Loucy (cell line): ENCODE measurements around the gene CORO1C.

Experiments
- H2AFZ ChIP-seq: fragments of 200-600 bp; sonication (generic); 2 replicates; pipeline ENCODE4 v1.6.0; 2016; ENCODE audit warnings: antibody characterized with exemption, mild to moderate bottlenecking, low read length, moderate library complexity
- H3F3A ChIP-seq: fragments of 200-600 bp; 2 replicates; pipeline ENCODE4 v1.6.0; 2016; ENCODE audit warnings: antibody characterized with exemption, low read depth, mild to moderate bottlenecking
- H3K27me3 ChIP-seq: fragments of 200-600 bp; sonication (generic); 2 replicates; pipeline ENCODE4 v1.6.1; 2014; ENCODE audit warnings: low read length, mild to moderate bottlenecking; ENCODE audit not compliant: insufficient read depth, poor library complexity, severe bottlenecking
- H3K36me3 ChIP-seq: fragments of 200-600 bp; sonication (generic); 2 replicates; pipeline ENCODE4 v1.6.1; 2016; ENCODE audit warnings: low read length; ENCODE audit not compliant: insufficient read depth
- H3K4me1 ChIP-seq: fragments of 200-600 bp; sonication (generic); 2 replicates; pipeline ENCODE4 v1.5.1; 2014; ENCODE audit warnings: low read length, mild to moderate bottlenecking; ENCODE audit not compliant: insufficient read depth, poor library complexity, severe bottlenecking
- H3K4me2 ChIP-seq: fragments of 200-600 bp; sonication (generic); 2 replicates; pipeline ENCODE4 v1.6.0; 2014; ENCODE audit warnings: antibody characterized with exemption, low read length, low read depth, mild to moderate bottlenecking; ENCODE audit not compliant: poor library complexity, severe bottlenecking
- H3K4me3 ChIP-seq: fragments of 200-600 bp; sonication (generic); 2 replicates; pipeline ENCODE4 v1.5.1; 2014; ENCODE audit warnings: low read length, mild to moderate bottlenecking, mixed read lengths; ENCODE audit not compliant: poor library complexity, severe bottlenecking
- H3K79me2 ChIP-seq: fragments of 200-600 bp; sonication (generic); 2 replicates; pipeline ENCODE4 v1.6.1; 2014; ENCODE audit warnings: low read length; ENCODE audit not compliant: insufficient read depth
- H3K9ac ChIP-seq: fragments of 200-600 bp; sonication (generic); 2 replicates; pipeline ENCODE4 v1.6.0; 2014; ENCODE audit warnings: mild to moderate bottlenecking, low read depth, low read length, moderate library complexity; ENCODE audit not compliant: poor library complexity, severe bottlenecking
- H3K9me2 ChIP-seq: fragments of 200-600 bp; sonication (generic); replicated peaks from 2 replicates; pipeline ENCODE4 v1.6.1; 2016; ENCODE audit warnings: low read depth, low read length, mixed read lengths
- H3K9me3 ChIP-seq: fragments of 200-600 bp; sonication (generic); 2 replicates; pipeline ENCODE4 v1.6.1; 2014; ENCODE audit warnings: mild to moderate bottlenecking, antibody characterized with exemption, low read length, low read depth; ENCODE audit not compliant: insufficient read depth
- H4K20me1 ChIP-seq: fragments of 200-600 bp; sonication (generic); 2 replicates; pipeline ENCODE4 v1.6.0; 2014; ENCODE audit warnings: antibody characterized with exemption, low read length, mild to moderate bottlenecking; ENCODE audit not compliant: insufficient read depth, poor library complexity, severe bottlenecking
- CTCF ChIP-seq: fragments of 200-600 bp; sonication (generic); conservative IDR thresholded peaks from 2 replicates; pipeline ENCODE4 v1.5.1; 2014; ENCODE audit warnings: mild to moderate bottlenecking, antibody characterized with exemption, low read length
- EZH2phosphoT487 ChIP-seq: fragments of 200-600 bp; IDR thresholded peaks from 2 replicates; pipeline ENCODE4 v1.6.1; 2018; ENCODE audit warnings: antibody characterized with exemption, mild to moderate bottlenecking, moderate library complexity, borderline replicate concordance

Gene CORO1C

GRCh38 chr12:108602976-108603704 is 128.2 kb downstream of the CORO1C start:
- no peak overlapping the region for H3K4me2 ChIP-seq
- H4K20me1 ChIP-seq, result no peaks in the 10 kb centered on the region
- H3K79me2 ChIP-seq, result no peaks in the 10 kb centered on the region
- H3K27me3 ChIP-seq, result no peaks in the 10 kb centered on the region
- no peaks in the 10 kb centered on the region for H3K36me3 ChIP-seq
- no peaks in the 10 kb centered on the region for H3K9me2 ChIP-seq
- no peak overlapping the region for H3K4me3 ChIP-seq
- H3K9ac ChIP-seq, result no peak overlapping the region
- no peaks in the 10 kb centered on the region for H3F3A ChIP-seq
- H3K9me3 ChIP-seq, result no peaks in the 10 kb centered on the region
- no peak overlapping the region for H2AFZ ChIP-seq
- H3K4me1 ChIP-seq, result no peaks in the 10 kb centered on the region
- TF ChIP-seq CTCF (no peak), EZH2phosphoT487 (no peak)

GRCh38 chr12:108602209-108602705 is 129.1 kb downstream of the CORO1C start:
- no peaks in the 10 kb centered on the region for H3F3A ChIP-seq
- H3K4me1 ChIP-seq, result no peaks in the 10 kb centered on the region
- TF ChIP-seq EZH2phosphoT487 (no peak), CTCF (no peak)
- H3K36me3 ChIP-seq, result no peaks in the 10 kb centered on the region
- H3K27me3 ChIP-seq, result no peaks in the 10 kb centered on the region
- H3K4me2 ChIP-seq, result no peak overlapping the region
- H3K4me3 ChIP-seq, result no peak overlapping the region
- no peak overlapping the region for H2AFZ ChIP-seq
- no peaks in the 10 kb centered on the region for H4K20me1 ChIP-seq
- H3K9me2 ChIP-seq, result no peaks in the 10 kb centered on the region
- no peaks in the 10 kb centered on the region for H3K79me2 ChIP-seq
- H3K9ac ChIP-seq, result no peak overlapping the region
- no peaks in the 10 kb centered on the region for H3K9me3 ChIP-seq

- Histone ChIP-seq H3K9me3 (no peaks in the 10 kb centered on the region), H3K9me2 (no peaks in the 10 kb centered on the region), H3K4me2 (no peak overlapping the region), H2AFZ (no peak overlapping the region), H3K27me3 (no peaks in the 10 kb centered on the region), H3K4me3 (no peak overlapping the region), H3F3A (no peaks in the 10 kb centered on the region), H3K79me2 (no peaks in the 10 kb centered on the region), H3K36me3 (no peaks in the 10 kb centered on the region), H4K20me1 (no peaks in the 10 kb centered on the region), H3K9ac (no peak overlapping the region), H3K4me1 (no peaks in the 10 kb centered on the region)
- no peak for TF ChIP-seq EZH2phosphoT487
- no peak for TF ChIP-seq CTCF
Measured at GRCh38 chr12:108600702-108601007, 130.7 kb downstream of the CORO1C start.
